HG03378 (cell line): ENCODE measurements around the gene TULP1.
A peak's percentile ranks its signal among the peaks of the same experiment; 100 is the strongest.

Experiments used
- ATAC-seq: cut with Tn5 transposase; IDR thresholded peaks from one replicate; pipeline ENCODE4 v1.9.1; 2021; ENCODE audit warnings: mild to moderate bottlenecking, moderate library complexity; ENCODE audit not compliant: unreplicated experiment

Gene TULP1

DNA sequence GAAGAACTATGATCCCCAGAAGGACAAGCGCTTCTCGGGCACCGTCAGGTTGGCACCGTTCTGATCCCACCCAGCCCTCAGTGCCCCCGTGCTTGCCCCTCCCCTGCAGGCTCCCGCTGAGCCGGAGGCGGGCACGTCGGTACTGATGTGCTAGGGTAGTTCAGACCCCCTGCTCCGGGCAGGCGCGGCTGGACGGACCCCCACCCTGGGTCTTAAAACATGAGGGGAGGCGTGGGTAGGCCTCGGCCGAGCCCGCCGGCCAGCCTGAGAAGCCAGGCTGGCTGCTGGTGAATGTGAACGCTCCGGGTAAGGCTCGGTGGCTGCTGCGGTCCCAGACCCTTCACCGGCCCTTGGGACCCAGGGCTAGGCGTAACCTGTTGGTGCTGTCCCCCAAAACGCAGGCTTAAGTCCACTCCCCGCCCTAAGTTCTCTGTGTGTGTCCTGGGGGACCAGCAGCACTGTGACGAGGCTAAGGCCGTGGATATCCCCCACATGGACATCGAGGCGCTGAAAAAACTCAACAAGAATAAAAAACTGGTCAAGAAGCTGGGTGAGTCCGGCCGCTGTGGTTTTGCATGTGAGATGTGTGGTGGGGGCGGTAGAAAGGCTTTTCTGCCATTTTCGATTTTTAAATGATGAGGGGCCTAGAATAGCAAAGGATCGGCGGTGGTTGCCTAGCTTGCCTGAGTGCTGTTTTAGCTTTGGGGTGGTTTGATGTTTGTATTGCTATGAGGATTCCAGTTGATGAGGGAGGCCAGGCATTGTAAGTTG is 43.5 kb downstream of the TULP1 start:
- ATAC-seq: no peak

DNA sequence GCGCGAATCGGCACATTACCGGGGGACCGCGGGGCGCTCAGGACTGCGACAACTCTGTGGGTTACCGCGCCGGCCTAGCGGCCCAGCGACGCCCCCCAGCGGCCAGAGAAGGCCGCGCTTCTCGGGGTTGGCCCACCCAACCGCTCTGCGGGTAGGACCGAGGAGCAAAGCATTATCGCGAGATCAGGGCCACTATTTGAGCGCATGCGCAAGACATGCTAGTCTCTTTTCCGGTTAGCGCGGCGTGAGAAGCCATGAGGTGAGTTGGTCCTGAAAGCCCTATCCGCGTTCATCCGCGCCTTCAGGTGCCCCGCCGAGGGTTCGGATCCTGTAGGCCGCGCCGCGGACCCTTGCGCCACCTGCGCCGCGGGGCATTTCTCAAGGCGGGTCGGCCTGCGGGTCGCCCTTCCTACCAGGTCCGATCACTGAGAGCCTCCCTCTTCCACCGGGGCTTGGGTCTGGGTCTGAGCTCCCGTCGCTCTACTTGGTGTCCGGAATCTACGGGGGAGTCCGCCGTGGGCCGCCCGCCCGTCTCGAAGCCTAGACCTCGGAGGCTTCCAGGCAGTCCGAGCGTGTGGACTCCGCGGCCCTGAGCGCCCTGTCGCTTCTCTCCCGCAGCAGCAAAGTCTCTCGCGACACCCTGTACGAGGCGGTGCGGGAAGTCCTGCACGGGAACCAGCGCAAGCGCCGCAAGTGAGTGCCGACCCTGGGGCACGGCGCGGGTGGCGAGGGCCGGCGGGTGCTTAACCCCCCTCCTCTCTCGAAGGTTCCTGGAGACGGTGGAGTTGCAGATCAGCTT is 44.3 kb downstream of the TULP1 start, which contains the start of gene RPL10A:
Gene RPL10A (plus strand): TSS at position 221 of the 799 bp plus-strand sequence. CDS start 34 bp downstream, at position 255.
- peak; percentile 83 for ATAC-seq

DNA sequence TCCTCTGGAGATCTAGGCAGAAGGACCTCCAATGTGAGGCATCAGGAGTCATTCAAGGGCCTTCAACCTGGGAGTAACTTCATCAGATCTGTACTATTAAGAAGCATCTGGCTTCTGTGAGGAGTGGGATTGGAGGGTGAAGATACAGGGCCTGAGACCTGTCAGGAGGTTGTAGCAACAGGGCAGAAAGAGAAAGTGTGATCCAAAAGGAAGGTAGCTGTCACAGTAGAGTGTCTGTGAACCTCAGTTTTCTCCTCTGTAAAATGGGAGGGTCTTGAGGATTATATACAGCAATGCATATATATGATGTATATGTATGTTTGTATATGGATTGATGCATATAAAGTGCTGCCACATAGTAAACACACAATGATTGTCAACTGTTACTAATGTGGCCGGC is 47.0 kb downstream of the TULP1 start:
- ATAC-seq: no peak

DNA sequence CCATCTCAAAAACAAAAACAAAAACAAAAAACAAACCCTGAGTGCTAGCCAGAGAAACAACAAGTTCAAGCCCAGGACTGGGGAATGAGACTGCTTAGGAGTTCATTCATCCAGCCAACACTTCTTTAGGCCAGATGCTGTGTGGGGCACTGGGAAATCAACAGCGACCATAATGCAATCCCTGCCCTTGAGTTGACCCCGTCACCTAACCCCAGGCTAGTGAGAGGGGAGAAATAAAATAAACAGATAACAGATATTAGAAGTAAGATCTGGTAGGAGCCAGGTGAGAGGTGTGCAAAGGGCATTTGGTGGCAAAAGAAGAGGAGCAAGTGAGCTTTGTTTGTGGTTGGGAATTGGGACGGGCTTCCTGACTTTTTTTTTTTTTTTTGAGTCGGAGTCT is 49.4 kb downstream of the TULP1 start:
- ATAC-seq: no peak

DNA sequence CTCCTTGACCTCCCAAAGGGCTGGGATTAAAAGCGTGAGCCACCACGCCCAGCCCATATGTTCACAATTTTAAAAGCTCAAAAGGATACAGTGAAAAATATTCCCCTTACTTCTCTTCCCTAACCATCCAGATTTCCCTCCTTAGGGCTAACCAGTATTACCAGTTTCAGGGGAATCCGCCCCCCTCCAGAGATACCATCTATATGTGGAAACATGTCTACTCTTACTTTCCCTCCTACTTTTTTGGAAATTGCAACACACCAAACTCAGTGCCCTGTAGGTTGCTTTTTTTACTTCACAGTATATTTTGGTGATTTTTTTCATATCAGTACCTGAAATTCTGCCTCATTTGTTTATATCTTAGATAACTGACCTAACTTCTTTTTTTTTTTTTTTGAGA is 51.4 kb downstream of the TULP1 start:
- ATAC-seq: no peak

DNA sequence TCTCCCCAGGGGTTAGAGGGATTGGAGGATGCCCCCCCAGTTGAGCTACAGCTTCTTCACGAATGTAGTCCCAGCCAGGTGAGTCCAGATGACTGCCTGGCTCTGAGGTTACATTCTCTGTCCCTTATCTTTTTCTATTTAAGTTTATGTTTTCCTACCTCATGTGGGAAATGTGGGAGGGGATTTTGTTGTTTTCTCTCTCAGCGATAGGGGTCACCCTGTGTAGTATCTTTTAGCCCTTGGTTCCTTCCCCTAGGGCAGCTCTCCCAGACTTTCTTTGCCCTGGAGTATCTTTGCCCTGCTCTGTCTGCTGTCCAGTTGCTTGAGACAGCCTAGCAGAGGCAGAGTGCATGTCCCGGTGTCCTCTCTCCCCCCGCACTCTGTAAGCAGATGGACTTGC is 54.8 kb downstream of the TULP1 start:
- no peak for ATAC-seq

DNA sequence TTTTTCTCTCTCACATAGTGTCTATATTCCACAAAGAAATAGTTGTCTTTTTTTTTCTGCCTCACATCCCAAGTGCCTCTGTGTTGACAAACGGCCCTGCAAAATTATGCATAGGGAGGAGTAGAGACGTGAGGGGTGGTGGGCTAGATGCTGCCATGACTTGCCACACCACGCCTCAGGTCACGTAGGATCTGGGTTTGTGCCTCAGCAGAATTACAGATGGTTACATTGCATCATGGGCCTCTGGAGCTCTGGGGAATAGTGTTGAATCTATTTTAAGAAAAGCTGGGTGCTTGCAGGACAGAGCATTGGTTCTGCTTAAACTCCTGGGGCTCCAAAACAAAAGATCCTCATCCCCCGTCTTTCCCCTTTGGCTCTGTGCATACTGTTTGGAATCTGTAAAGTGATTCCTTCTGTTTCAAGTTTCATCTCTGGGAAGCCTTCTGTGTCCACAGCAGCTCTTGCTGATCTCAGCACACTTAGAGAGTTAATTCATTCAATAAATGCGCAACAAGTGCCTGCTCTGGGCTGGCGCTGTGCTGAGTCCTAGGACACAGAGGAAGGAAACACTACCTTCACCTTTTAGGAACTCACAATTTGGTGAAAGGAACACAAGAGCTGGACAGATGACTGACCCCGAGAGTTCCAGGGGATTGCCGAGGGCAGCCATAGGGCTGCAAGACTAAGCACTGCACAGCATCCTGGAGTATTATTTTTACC is 58.1 kb downstream of the TULP1 start:
- ATAC-seq: no peak

DNA sequence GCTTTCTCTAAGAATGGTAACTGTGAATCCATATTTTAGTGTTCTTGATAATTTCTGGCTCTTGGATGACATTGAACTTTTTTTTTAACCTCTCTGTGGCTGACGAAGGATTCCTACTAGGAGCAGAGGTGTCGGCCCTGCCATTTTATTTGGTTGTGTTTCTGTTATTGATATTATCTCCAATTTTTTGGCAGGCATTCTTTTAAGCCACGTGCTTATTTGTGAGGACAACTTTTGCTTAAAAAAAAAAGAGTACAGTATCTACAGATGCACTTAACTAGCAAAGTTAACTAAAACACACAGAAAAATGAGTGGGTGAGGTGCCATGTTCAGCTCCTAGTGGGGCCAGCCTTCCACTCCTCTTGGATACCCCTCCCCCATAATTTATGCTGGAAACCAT is 59.5 kb downstream of the TULP1 start:
- no peak for ATAC-seq

DNA sequence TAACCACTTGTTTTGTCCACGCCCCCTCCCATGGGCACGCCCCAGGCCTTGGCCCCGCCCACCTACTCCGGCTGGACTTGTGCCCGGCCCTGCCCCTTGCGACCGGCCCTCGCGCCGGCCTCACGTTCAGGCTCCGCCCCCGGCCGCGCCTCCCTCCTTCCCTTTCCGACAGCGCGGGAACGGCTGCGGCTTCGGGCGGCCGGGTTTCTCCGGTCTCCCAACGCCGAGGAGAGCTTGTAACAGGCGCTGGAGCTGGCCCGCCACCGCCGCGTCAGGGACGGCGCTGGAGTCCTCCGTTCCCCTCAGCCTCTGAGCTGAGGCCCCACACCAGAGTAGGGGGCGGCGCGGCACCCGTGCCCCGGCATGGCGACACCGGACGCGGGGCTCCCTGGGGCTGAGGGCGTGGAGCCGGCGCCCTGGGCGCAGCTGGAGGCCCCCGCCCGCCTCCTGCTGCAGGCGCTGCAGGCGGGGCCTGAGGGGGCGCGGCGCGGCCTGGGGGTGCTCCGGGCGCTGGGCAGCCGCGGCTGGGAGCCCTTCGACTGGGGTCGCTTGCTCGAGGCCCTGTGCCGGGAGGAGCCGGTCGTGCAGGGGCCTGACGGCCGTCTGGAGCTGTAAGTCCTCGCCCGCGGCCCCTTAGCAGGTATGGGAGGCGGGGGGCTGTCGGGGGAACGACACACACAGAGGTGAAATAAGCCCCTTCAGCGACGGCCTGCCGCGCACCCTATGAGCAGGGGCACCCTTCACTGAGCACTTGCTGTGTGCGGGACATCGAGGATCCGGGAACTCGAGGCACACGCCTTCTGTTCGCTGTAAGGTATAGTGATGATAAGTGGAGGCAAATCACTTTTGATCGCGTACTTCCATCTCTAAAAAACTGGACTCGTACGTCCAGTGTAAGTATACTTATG is 60.3 kb downstream of the TULP1 start, which contains the start of gene FANCE:
Gene FANCE (plus strand): TSS at position 156 of the 908 bp plus-strand sequence. CDS start 208 bp downstream, at position 364.
- ATAC-seq: peak; percentile 69

DNA sequence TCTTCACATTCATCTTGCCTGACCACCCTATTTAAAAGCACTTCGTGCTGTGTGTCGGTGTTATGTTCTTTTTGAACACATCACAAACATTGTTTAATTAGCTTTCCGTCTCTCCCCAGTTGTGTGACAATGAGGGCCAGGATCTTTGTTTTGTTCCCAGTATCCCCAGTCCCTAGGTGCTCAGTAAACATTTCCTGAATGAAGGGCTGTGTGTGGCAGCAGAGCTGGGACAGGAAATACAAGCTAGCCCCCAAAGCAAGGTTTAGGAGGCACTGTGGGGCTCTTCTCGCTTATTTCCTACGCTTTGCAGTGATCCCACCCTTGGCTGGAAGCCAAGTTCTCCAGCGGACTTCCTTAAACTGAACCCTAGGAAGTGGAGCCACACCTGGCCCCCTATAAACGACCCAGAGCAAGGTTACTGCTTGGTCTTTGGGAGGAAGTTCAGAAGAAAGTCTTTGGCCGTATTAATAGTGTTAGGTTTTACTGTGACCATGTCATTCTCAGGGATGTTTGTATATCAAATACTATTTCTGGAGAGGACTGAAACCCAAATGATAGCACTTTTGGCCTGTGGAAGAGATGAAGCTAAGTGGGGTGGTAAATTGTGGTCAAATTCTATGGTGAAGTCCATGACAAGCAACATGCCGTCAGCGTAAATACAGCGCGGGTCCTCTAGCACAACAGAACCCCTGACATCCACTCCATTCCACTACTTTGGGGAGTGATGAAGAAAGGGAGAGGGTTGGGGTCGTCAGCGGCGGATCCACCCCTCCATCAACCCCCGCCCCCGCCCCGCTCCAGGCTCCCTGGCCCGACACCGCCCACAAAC is 61.1 kb downstream of the TULP1 start:
- ATAC-seq: no peak

DNA sequence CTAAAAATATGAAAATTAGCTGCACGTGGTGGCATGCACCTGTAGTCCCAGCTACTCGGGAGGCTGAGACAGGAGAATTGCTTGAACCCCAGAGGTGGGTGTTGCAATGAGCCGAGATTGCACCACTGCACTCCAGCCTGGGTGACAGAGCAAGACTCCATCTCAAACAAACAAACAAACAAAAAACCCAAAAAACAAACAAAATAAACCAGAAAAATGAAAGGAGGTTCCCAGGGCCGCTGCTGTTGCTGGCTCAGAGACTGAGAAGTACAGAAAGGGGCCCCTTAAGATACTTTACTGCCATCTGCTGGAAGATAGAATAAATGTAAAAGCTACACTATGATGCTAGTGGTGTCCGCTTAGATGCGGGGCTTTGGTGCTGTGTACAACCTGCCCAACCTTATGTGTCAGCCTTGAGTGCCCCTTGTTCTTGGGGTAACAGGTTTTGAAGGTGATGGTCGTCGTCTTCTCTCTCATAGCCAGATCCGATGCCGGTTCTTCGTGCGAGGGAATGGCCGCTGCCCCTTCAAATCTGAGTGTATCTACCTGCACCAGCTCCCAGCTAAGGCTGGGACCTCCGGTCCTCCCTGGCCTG is 63.3 kb downstream of the TULP1 start:
- peak; percentile 44 for ATAC-seq

DNA sequence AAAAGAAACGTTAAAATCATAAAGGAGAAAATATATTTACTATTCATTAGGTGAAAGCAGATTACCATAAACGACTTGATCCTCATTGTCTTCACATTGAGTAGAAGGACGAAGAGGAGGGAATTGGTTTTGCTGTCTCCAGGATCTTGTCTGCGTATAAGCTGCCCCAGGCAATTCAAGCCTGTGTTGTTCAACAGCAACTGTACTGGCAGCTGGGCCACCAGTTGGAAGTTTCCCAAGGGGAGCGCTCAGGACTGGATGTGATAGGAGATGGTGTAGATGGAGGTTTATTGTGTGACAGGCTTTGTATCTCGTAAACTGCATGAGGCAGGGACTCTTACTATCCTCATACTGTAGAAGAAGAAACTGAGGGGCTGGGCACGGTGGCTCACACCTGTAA is 64.5 kb downstream of the TULP1 start:
- ATAC-seq: no peak
